Suprapubic skin (tissue), 4 donors: Measurements from ENCODE around the gene MAP6. TPM values are rescaled to one million over a fixed set of nuclear protein-coding genes. Genes with fewer than 3 reads are reported as not detected.

Experiments
- DNase-seq, 2 donors: peaks; one replicate each; pipeline ENCODE4 v3.0.0-alpha.2; 2019; ENCODE audit warnings: low spot score in 2 of 2
- H3K27ac ChIP-seq: fragments of 200-600 bp; sonication (generic); one replicate; pipeline ENCODE4 v1.5.1; 2019
- H3K27me3 ChIP-seq: fragments of 200-600 bp; sonication (generic); one replicate; pipeline ENCODE4 v1.5.1; 2019
- H3K36me3 ChIP-seq: fragments of 200-600 bp; sonication (generic); one replicate; pipeline ENCODE4 v1.5.1; 2019
- H3K4me1 ChIP-seq: fragments of 200-600 bp; sonication (generic); one replicate; pipeline ENCODE4 v1.5.1; 2019
- H3K4me3 ChIP-seq: fragments of 200-600 bp; sonication (generic); one replicate; pipeline ENCODE4 v1.5.1; 2019; ENCODE audit warnings: mild to moderate bottlenecking
- H3K9me3 ChIP-seq: fragments of 200-600 bp; sonication (generic); one replicate; pipeline ENCODE4 v1.5.1; 2019
- CTCF ChIP-seq, 2 donors: fragments of 200-600 bp in 1 of 2; fragments of 450-650 bp in 1 of 2; sonication (generic) in 1 of 2; IDR thresholded peaks; one replicate each; pipeline ENCODE4 v1.5.1; 2016 to 2019; ENCODE audit warnings: antibody characterized with exemption in 2 of 2, mild to moderate bottlenecking in 1 of 2, moderate library complexity in 1 of 2
- EP300 ChIP-seq: sonication (generic); formaldehyde crosslinking; IDR thresholded peaks from one replicate; pipeline ENCODE4 v1.6.1; 2017; ENCODE audit warnings: antibody characterized with exemption
- POLR2A ChIP-seq, 2 donors: fragments of 450-650 bp; IDR thresholded peaks; one replicate each; pipeline ENCODE4 v1.6.1; 2017; ENCODE audit warnings: antibody characterized with exemption in 2 of 2, mild to moderate bottlenecking in 2 of 2, moderate library complexity in 2 of 2
- POLR2AphosphoS5 ChIP-seq, 3 donors: sonication (generic); formaldehyde crosslinking; IDR thresholded peaks; one replicate each; pipeline ENCODE4 v1.6.1; 2017; ENCODE audit warnings: antibody characterized with exemption in 3 of 3
- WGBS: methylation state at CpG from one replicate; pipeline ENCODE4 v1.1.5; 2018; 5-methylcytosine and 5-hydroxymethylcytosine counted together
- total RNA-seq, 4 donors: library from RNA; depleted of rRNA; stranded (reverse); fragments of >200 nt; gene quantifications; one replicate each; pipeline ENCODE4 v1.1.0, GENCODE V29; 2016

Gene MAP6
- total RNA-seq, 4 donors from 2014 or later: 2.7 to 11.0 (median 4.6) TPM

GRCh38 chr11:75665990-75666389, 2.8 kb downstream of the MAP6 start:
- Histone ChIP-seq H3K27me3 (peaks cover 58% of the 10 kb centered on the region), H3K27ac (no peak overlapping the region), H3K36me3 (no peaks in the 10 kb centered on the region), H3K4me3 (no peak overlapping the region), H3K4me1 (peaks cover 21% of the 10 kb centered on the region), H3K9me3 (no peaks in the 10 kb centered on the region)
- DNase-seq: no peak
- TF ChIP-seq EP300 (no peak), POLR2AphosphoS5 (IDR thresholded peaks at IDR 0.05) (no peak), POLR2A (IDR thresholded peaks at IDR 0.05) (no peak), CTCF (IDR thresholded peaks at IDR 0.05) (no peak)
- 85% methylated on average over 3 of the region's 3 CpGs for WGBS

GRCh38 chr11:75665126-75665525, 3.7 kb downstream of the MAP6 start:
- Histone ChIP-seq H3K9me3 (no peaks in the 10 kb centered on the region), H3K27ac (no peak overlapping the region), H3K4me1 (peaks cover 21% of the 10 kb centered on the region), H3K27me3 (peaks cover 55% of the 10 kb centered on the region), H3K36me3 (no peaks in the 10 kb centered on the region), H3K4me3 (no peak overlapping the region)
- no peak for DNase-seq
- TF ChIP-seq CTCF (IDR thresholded peaks at IDR 0.05): no peak
- no peak for TF ChIP-seq EP300
- no peak for TF ChIP-seq POLR2AphosphoS5 (IDR thresholded peaks at IDR 0.05)
- TF ChIP-seq POLR2A (IDR thresholded peaks at IDR 0.05): no peak
- WGBS: 89% methylated on average over 3 of the region's 3 CpGs

- H3K4me1 ChIP-seq: peaks cover 21% of the 10 kb centered on the region
- WGBS: 96% methylated on average over 1 of the region's 1 CpG
- TF ChIP-seq POLR2AphosphoS5 (IDR thresholded peaks at IDR 0.05): no peak
- TF ChIP-seq CTCF (IDR thresholded peaks at IDR 0.05): no peak
- TF ChIP-seq POLR2A (IDR thresholded peaks at IDR 0.05): no peak
- no peak for TF ChIP-seq EP300
- no peaks in the 10 kb centered on the region for H3K9me3 ChIP-seq
- H3K27ac ChIP-seq: no peak overlapping the region
- DNase-seq: no peak
- no peak overlapping the region for H3K4me3 ChIP-seq
- no peaks in the 10 kb centered on the region for H3K36me3 ChIP-seq
- peaks cover 47% of the 10 kb centered on the region for H3K27me3 ChIP-seq
These were observed 4.4 kb downstream of the MAP6 start for GRCh38 chr11:75664389-75664788.

- H3K36me3 ChIP-seq: no peaks in the 10 kb centered on the region
- no peak for DNase-seq
- WGBS: 72% methylated on average over 1 of the region's 1 CpG
- H3K27ac ChIP-seq: no peak overlapping the region
- H3K4me1 ChIP-seq: peaks cover 18% of the 10 kb centered on the region
- no peaks in the 10 kb centered on the region for H3K9me3 ChIP-seq
- peaks cover 42% of the 10 kb centered on the region for H3K27me3 ChIP-seq
- TF ChIP-seq EP300 (no peak), CTCF (IDR thresholded peaks at IDR 0.05) (no peak), POLR2AphosphoS5 (IDR thresholded peaks at IDR 0.05) (no peak), POLR2A (IDR thresholded peaks at IDR 0.05) (no peak)
- H3K4me3 ChIP-seq: no peak overlapping the region
These were observed 5.0 kb downstream of the MAP6 start for GRCh38 chr11:75663808-75664207.

- peaks cover 3% of the 10 kb centered on the region for H3K27me3 ChIP-seq
- no peaks in the 10 kb centered on the region for H3K36me3 ChIP-seq
- no peak for DNase-seq
- WGBS: 89% methylated on average over 1 of the region's 1 CpG
- no peak overlapping the region for H3K4me3 ChIP-seq
- TF ChIP-seq POLR2AphosphoS5 (IDR thresholded peaks at IDR 0.05) (no peak), EP300 (no peak), CTCF (IDR thresholded peaks at IDR 0.05) (no peak), POLR2A (IDR thresholded peaks at IDR 0.05) (no peak)
- no peak overlapping the region for H3K27ac ChIP-seq
- H3K9me3 ChIP-seq: no peaks in the 10 kb centered on the region
- H3K4me1 ChIP-seq: no peaks in the 10 kb centered on the region
These were observed 9.0 kb downstream of the MAP6 start for GRCh38 chr11:75659836-75660235.
